ENCODE results near the gene C16orf54.

GRCh38 chr16:29784157-29784556, 38.4 kb upstream of the C16orf54 start:
- TF ChIP-seq CTCF (IDR thresholded peaks at IDR 0.05) (no peak), POLR2A (IDR thresholded peaks at IDR 0.05) (no peak), POLR2AphosphoS5 (IDR thresholded peaks at IDR 0.05) (no peak)
